HG03103 (cell line): ENCODE measurements around the gene ERFL.

Source experiments
- ATAC-seq: cut with Tn5 transposase; IDR thresholded peaks from one replicate; pipeline ENCODE4 v1.9.1; 2021; ENCODE audit warnings: low read depth; ENCODE audit not compliant: unreplicated experiment

Gene ERFL

DNA sequence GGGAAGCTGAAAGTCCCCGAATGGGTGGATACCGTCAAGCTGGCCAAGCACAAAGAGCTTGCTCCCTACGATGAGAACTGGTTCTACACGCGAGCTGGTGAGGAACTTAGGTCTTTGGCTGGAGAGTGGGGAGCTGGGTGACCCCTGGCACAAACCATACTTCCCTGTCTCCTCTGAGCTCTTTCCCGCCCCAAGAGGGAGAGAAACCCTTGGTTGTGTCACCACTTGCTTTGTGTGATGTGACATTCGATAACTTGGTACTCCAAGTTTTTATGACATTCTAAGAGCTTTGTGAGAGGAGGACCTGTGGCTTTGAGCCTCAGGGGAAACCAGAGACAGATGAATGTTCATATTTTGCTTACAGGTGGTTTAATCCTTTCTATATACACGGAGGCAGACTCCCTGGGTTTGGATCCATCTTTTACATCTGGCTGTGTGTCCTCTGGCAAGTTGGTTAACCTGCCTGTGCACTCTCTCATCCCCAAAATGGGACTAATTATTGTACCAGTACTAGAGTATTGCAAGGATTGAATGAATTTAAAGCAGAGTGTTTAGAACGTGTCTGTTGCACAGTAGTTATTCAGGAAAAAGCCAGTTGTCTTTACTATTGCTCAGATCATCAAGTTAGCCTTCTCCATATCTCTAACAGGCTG is 67.0 kb downstream of the ERFL start:
- ATAC-seq, result no peak

GRCh38 chr19:41860419-41861115 is 67.7 kb downstream of the ERFL start:
- ATAC-seq, result no peak

DNA sequence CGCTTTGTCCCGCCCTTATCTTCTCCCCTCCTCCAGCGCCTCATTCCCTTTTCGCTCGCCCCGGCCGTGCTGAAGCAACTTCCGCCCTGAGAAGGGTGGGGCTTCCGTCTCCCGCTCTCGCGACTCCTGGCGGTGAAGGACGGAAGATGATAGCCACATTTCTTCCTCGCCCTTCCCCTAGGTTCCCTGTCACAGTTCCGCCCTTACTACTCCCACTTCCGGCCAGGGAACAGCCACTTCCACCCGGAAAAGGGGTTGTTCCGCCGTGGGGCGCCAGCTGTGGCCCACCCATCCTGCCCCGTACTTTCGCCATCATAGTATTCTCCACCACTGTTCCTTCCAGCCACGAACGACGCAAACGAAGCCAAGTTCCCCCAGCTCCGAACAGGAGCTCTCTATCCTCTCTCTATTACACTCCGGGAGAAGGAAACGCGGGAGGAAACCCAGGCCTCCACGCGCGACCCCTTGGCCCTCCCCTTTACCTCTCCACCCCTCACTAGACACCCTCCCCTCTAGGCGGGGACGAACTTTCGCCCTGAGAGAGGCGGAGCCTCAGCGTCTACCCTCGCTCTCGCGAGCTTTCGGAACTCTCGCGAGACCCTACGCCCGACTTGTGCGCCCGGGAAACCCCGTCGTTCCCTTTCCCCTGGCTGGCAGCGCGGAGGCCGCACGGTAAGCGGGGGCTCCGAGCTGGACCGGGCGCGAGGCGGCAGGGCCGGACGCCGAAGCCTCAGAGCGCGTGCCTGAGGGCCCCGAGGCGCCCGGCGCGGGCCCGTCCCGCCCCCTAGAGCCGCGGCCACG is 68.4 kb downstream of the ERFL start, which contains the start of gene RPS19:
Gene RPS19 (plus strand): TSS at position 638 of the 801 bp plus-strand sequence. CDS start 520 bp downstream, outside the sequence.
- peak; percentile 72 for ATAC-seq

- ATAC-seq, result no peak
Measured at GRCh38 chr19:41859213-41859617, 69.0 kb downstream of the ERFL start.
